Measurements from ENCODE around the gene DEPDC5. TPM values are rescaled to one million over a fixed set of nuclear protein-coding genes. Genes with fewer than 3 reads are reported as not detected.
"Not testable (repeated sequence)": the region's sequence is repeated elsewhere in the genome, so short reads cannot be mapped to it uniquely, and the experiment has no call there.

Gene DEPDC5
- total and polyA plus RNA-seq, 2 of the 8 experiments (the other 6 are each of a cell fraction or from before 2014, with no cell fraction given), result 18.3 to 26.5 TPM

DNA sequence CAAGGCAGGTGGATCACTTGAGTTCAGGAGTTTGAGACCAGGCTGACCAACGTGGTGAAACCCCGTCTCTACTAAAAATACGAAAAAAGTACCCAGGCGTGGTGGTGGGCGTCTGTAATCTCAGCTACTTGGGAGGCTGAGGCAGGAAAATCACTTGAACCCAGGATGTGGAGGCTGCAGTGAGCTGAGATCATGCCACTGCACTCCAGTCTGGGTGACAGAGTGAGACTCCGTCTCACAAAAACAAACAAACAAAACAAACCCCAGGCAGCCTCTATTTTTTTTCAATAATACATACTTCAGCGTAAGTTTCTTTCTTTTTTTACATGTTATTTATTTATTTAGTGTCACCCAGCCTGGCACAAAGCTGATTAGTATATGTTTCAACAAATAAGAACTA is 60.1 kb downstream of the DEPDC5 start:
- H3K4me1 ChIP-seq (replicated peaks in 1 of 4; ENCODE audit: control insufficient read depth in 3 of 4, insufficient read depth in 4 of 4, low read length in 3 of 4); H2BK12ac ChIP-seq (ENCODE audit: low read depth, low read length); H3K18ac ChIP-seq (ENCODE audit: extremely low read depth, low read length); H2BK120ac ChIP-seq (replicated peaks; ENCODE audit: low read depth, low read length); H4K20me1 ChIP-seq (replicated peaks in 1 of 2; ENCODE audit: control insufficient read depth in 1 of 2, insufficient read depth in 2 of 2, low read length in 2 of 2); H2BK5ac ChIP-seq (ENCODE audit: low read depth, low read length); H2AK5ac ChIP-seq (ENCODE audit: low read depth, low read length); H2BK15ac ChIP-seq (ENCODE audit: low read length); H4K91ac ChIP-seq (replicated peaks; ENCODE audit: insufficient read length, low read length); POLR2A ChIA-PET (ENCODE audit: partially characterized antibody); H4K8ac ChIP-seq (ENCODE audit: extremely low read depth, insufficient read depth, low read length); H3K4ac ChIP-seq (replicated peaks; ENCODE audit: insufficient read length, low read depth, low read length); H3K14ac ChIP-seq (ENCODE audit: insufficient read length); H3K4me3 ChIP-seq (ENCODE audit: extremely low read depth in 1 of 4, insufficient read depth in 2 of 4, low read depth in 3 of 4, low read length in 4 of 4); H3K79me2 ChIP-seq (ENCODE audit: control insufficient read depth in 1 of 2, insufficient read depth in 2 of 2, low read length in 2 of 2); H3K56ac ChIP-seq (replicated peaks; ENCODE audit: insufficient read length, low read depth, low read length); H3K79me1 ChIP-seq (ENCODE audit: low read depth, low read length); H3K23me2 ChIP-seq (ENCODE audit: low read depth, low read length); H3K4me2 ChIP-seq (ENCODE audit: insufficient read depth in 1 of 2, low read depth in 2 of 2, low read length in 2 of 2); H2BK20ac ChIP-seq (ENCODE audit: low read length); H3K27ac ChIP-seq (ENCODE audit: low read depth, low read length); DNase-seq (ENCODE audit: low read depth in 1 of 2, low spot score in 2 of 2); FAIRE-seq; H4K5ac ChIP-seq (ENCODE audit: insufficient read length, low read depth, low read length); H3K9ac ChIP-seq (replicated peaks in 1 of 4; ENCODE audit: extremely low read depth in 1 of 4, low read depth in 3 of 4, low read length in 3 of 4); H3K27me3 ChIP-seq (replicated peaks in 1 of 4; ENCODE audit: control insufficient read depth in 3 of 4, extremely low read depth in 1 of 4, insufficient read depth in 3 of 4, low read length in 3 of 4); H3K9me3 ChIP-seq (ENCODE audit: insufficient read depth in 2 of 2, low read depth in 1 of 2, low read length in 1 of 2); H3K23ac ChIP-seq (ENCODE audit: insufficient read length); H2AFZ ChIP-seq (ENCODE audit: low read length): not testable (repeated sequence)
- H3K36me3 ChIP-seq (ENCODE audit: control insufficient read depth in 2 of 4, insufficient read depth in 4 of 4, low read length in 3 of 4), result peaks cover 0 to 30% (median 20%) of the 10 kb centered on the region in 4 experiments; a peak in 7 of 8 replicates
- CTCF ChIA-PET (ENCODE audit: partially characterized antibody), result interaction anchor here (1.1 to 1.5 kb wide), 2 partner anchors 37 to 59 kb away, joined by 3 to 4 read pairs; no protein-coding TSS in a partner anchor
- WGBS, 2 experiments (ENCODE audit: extremely low coverage in 1 of 2, insufficient coverage in 1 of 2, insufficient read length in 1 of 2, insufficient replicate concordance in 2 of 2, low coverage in 1 of 2, low lambda C conversion rate in 2 of 2, missing lambda C conversion rate in 1 of 2), result 91% methylated on average over 7 of the region's 7 CpGs; no CpG with 5 or more reads in 1 of the 2 experiments
